ENCODE results near the gene NT5C.

NT5C gene

DNA sequence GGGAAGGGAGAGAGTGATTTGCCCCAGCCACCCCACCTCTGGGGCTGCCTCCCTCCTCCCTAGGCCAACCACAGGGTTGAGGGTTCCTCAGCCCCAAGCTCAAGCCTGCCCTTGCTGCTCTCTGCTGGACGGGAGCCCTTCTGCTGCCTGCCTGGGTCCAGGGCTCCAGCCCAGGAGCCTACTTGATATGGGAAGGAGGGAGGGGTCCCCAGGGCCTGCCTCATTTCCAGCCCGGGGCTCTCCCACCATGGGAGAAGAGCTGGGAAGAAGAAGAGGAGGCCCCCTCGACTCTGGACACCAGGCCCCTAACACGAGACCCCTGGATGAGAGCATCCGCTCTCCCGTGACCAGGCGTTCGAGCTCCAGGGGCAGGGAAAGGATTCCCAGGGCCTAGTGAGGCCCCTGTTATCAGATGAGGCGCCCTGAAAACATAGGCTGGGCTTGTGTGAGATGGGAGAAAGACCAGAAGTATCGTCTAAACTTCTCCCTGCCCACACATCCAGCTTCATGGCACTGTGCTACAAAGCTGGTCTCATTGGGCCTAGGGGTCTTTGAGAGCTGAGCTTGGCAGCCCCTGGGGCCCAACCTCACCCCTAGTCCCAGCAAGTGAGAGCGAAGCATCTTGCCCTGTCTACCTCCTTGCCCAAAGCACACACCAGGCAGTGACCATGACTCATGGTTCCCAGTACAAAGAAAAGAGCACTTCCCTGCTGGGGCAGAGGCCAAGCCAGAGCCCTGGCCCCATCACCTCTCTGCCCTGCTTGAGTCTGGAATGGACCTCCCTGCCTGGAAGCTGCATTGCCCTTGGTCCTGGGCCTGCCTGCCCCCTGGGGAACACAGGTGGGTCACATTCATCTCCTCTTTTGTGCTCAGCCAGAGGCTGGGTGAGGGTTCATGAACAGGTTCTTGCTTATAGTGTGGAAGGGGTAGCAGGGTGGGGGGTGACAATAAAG is 42.8 kb downstream of the NT5C start:
- peaks cover 34 to 97% (median 73%) of the 10 kb centered on the region in 10 experiments for H3K4me1 ChIP-seq
- peaks cover 0 to 12% (median 0%) of the 10 kb centered on the region in 11 experiments; a peak in 1 of 22 replicates for H4K20me1 ChIP-seq
- H3K36me3 ChIP-seq = peaks cover 0 to 5% (median 0%) of the 10 kb centered on the region in 11 experiments; a peak in 6 of 22 replicates
- H3K4me3 ChIP-seq = peak overlapping the region; percentile 59 to 76 (median 68)
- peak overlapping the region; percentile 80 to 90 (median 86) for H3K9ac ChIP-seq
- H3K4me2 ChIP-seq = peak overlapping the region; percentile 91 to 99 (median 97)
- no peaks in the 10 kb centered on the region for H3K9me3 ChIP-seq (replicated peaks in 1 of 11)
- no peak for TF ChIP-seq Cebpa-rat (IDR thresholded peaks at IDR 0.05)
- peak overlapping the region; percentile 79 to 93 (median 89) for H3K27ac ChIP-seq
- H3K27me3 ChIP-seq = peaks cover 0 to 5% (median 0%) of the 10 kb centered on the region in 11 experiments; a peak in 2 of 22 replicates

GRCh38 chr17:75087558-75088453 is 43.7 kb downstream of the NT5C start, which contains the start of gene SLC16A5:
SLC16A5 (plus strand) TSS chr17:75087954; CDS start chr17:75093637, 5,683 bp downstream.
- H3K4me3 ChIP-seq = peak within 1 kb of the TSS; percentile 59 to 76 (median 68)
- H4K20me1 ChIP-seq = peaks cover 0 to 12% (median 0%) of the 10 kb centered on the region in 11 experiments; a peak in 1 of 22 replicates
- no peak for TF ChIP-seq Cebpa-rat (IDR thresholded peaks at IDR 0.05)
- peak within 1 kb of the TSS; percentile 91 to 99 (median 97) for H3K4me2 ChIP-seq
- H3K27ac ChIP-seq = peak within 1 kb of the TSS; percentile 79 to 93 (median 89)
- H3K27me3 ChIP-seq = peaks cover 0 to 5% (median 0%) of the 10 kb centered on the region in 11 experiments; a peak in 2 of 22 replicates
- H3K9me3 ChIP-seq (replicated peaks in 1 of 11) = no peaks in the 10 kb centered on the region
- peak within 1 kb of the TSS; percentile 80 to 90 (median 86) for H3K9ac ChIP-seq
- no peaks in the 10 kb centered on the region for H3K36me3 ChIP-seq
- H3K4me1 ChIP-seq = peaks cover 43 to 96% (median 75%) of the 10 kb centered on the region in 10 experiments

- no peak for TF ChIP-seq Cebpa-rat (IDR thresholded peaks at IDR 0.05)
- H3K9ac ChIP-seq = peak overlapping the region; percentile 80 to 90 (median 86)
- H3K27ac ChIP-seq = peak overlapping the region; percentile 79 to 93 (median 89)
- H4K20me1 ChIP-seq = peaks cover 0 to 12% (median 0%) of the 10 kb centered on the region in 11 experiments; a peak in 1 of 22 replicates
- peak overlapping the region; percentile 59 to 76 (median 68) for H3K4me3 ChIP-seq
- peaks cover 0 to 5% (median 0%) of the 10 kb centered on the region in 11 experiments; a peak in 2 of 22 replicates for H3K27me3 ChIP-seq
- H3K36me3 ChIP-seq = no peaks in the 10 kb centered on the region
- peak overlapping the region; percentile 91 to 99 (median 97) for H3K4me2 ChIP-seq
- peaks cover 43 to 95% (median 75%) of the 10 kb centered on the region in 10 experiments for H3K4me1 ChIP-seq
- H3K9me3 ChIP-seq (replicated peaks in 1 of 11) = no peaks in the 10 kb centered on the region
Observed at GRCh38 chr17:75087182-75087557, 44.4 kb downstream of the NT5C start.

GRCh38 chr17:75086496-75087181 is 44.9 kb downstream of the NT5C start:
- peak overlapping the region in 6 of 10 experiments; percentile 60 to 76 (median 67); a peak in 6 of 20 replicates for H3K4me3 ChIP-seq
- no peak for TF ChIP-seq Cebpa-rat (IDR thresholded peaks at IDR 0.05)

GRCh38 chr17:75084039-75084660 is 47.4 kb downstream of the NT5C start:
- H3K4me3 ChIP-seq = no peak overlapping the region
- H3K9me3 ChIP-seq (replicated peaks in 1 of 11) = no peaks in the 10 kb centered on the region
- no peaks in the 10 kb centered on the region for H3K36me3 ChIP-seq
- peak overlapping the region in 7 of 11 experiments; percentile 15 to 57 (median 37); a peak in 10 of 22 replicates for H3K9ac ChIP-seq
- peaks cover 53 to 96% (median 83%) of the 10 kb centered on the region in 10 experiments for H3K4me1 ChIP-seq
- H4K20me1 ChIP-seq = no peaks in the 10 kb centered on the region
- H3K27me3 ChIP-seq = peaks cover 0 to 10% (median 3%) of the 10 kb centered on the region in 11 experiments; a peak in 10 of 22 replicates
- H3K27ac ChIP-seq = peak overlapping the region in 10 of 11 experiments; percentile 46 to 70 (median 59); a peak in 19 of 22 replicates
- peak overlapping the region; percentile 64 to 88 (median 79) for H3K4me2 ChIP-seq
- TF ChIP-seq Cebpa-rat (IDR thresholded peaks at IDR 0.05) = peak in 2 of 11 experiments; percentile 25 to 35; a peak in 1 of 22 replicates

More at GRCh38 chr17:75086496-75087181, 44.9 kb downstream of the NT5C start:
- peak overlapping the region; percentile 91 to 99 (median 97) for H3K4me2 ChIP-seq
- H3K36me3 ChIP-seq = no peaks in the 10 kb centered on the region
- peaks cover 0 to 8% (median 0%) of the 10 kb centered on the region in 11 experiments; a peak in 1 of 22 replicates for H4K20me1 ChIP-seq
- no peaks in the 10 kb centered on the region for H3K9me3 ChIP-seq (replicated peaks in 1 of 11)
- peak overlapping the region in 8 of 11 experiments; percentile 82 to 93 (median 90); a peak in 10 of 22 replicates for H3K27ac ChIP-seq
- peaks cover 0 to 5% (median 0%) of the 10 kb centered on the region in 11 experiments; a peak in 2 of 22 replicates for H3K27me3 ChIP-seq
- H3K9ac ChIP-seq = peak overlapping the region in 4 of 11 experiments; percentile 85 to 89 (median 88); a peak in 4 of 22 replicates
- peaks cover 43 to 95% (median 75%) of the 10 kb centered on the region in 10 experiments for H3K4me1 ChIP-seq

GRCh38 chr17:75082683-75083082 is 48.9 kb downstream of the NT5C start:
- Histone ChIP-seq H4K20me1 (no peaks in the 10 kb centered on the region), H3K4me2 (peak overlapping the region in 6 of 11 experiments; percentile 5 to 95 (median 26); a peak in 3 of 22 replicates), H3K9ac (no peak overlapping the region), H3K9me3 (replicated peaks in 1 of 11) (no peaks in the 10 kb centered on the region), H3K4me1 (peaks cover 54 to 96% (median 84%) of the 10 kb centered on the region in 10 experiments), H3K27ac (no peak overlapping the region; a peak in 1 of 22 replicates), H3K4me3 (no peak overlapping the region), H3K27me3 (peaks cover 0 to 21% (median 15%) of the 10 kb centered on the region in 11 experiments; a peak in 20 of 22 replicates), H3K36me3 (no peaks in the 10 kb centered on the region)
- TF ChIP-seq Cebpa-rat (IDR thresholded peaks at IDR 0.05) = no peak
